ENCODE measurements around the gene EFNA2.

Gene EFNA2

GRCh38 chr19:1272423-1273262 lies 13.0 kb upstream of the EFNA2 start:
- DNase-seq, result no peak

DNA sequence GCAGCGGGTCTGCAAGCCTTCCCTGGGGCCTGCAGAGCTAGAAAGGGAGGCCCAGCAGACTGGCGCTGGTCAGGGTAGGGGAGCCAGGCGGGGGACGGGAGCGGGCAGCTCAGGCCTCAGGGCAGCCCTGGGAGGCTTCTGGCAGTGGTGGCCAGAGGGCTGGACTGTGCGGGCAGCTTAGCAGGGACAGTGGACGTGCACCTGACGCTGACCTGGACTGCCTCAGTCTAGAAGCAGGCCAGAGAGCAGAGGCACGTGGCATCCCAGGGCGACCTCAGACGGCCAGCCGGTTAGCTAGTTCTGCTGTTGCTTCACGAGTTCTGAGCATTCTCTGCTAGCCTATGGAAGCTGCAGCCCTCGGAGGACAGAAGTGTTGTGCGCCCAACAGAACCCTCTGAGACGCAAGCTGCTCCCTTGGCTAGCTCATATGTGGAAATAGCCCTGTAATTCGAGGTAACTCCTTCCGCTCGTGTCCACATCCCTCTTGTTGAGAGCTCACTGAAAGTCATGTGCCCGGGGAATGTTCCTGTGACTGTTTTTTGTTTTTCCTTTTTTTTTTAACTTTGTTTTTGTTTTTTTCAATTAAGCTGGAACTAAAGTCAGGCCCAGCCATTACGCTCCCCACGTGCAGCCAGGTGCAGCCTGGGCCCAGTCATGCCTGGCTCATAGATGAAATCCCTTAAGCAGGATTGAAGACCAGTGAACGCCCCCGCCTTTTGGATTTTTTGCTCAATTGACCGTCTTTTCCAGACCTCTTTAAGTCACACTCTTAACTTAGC lies 12.2 kb upstream of the EFNA2 start:
- DNase-seq, result no peak

- no peak for DNase-seq
Observed at GRCh38 chr19:1274081-1274851, 11.4 kb upstream of the EFNA2 start.

DNA sequence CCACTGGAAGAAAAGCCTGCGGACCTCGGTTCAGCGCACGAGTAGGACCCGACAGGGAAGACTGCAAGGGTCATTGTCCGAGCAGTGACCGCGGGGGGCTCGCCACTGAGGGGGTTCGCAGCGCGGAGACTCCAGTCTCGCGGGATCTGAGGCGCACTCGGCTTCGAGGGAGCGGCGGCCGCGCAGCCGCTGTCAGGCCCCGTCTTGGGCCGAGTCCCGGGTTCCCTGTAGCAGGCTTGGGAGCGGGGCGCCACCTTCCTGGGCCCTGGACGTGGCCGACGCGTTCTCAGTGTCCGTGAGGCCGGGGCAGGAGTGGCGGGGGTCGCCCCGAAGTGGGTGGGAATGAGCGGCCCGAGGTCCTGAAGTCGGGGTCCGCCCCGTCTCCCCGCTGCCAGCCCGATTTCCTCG lies 10.8 kb upstream of the EFNA2 start:
- DNase-seq, result no peak

- DNase-seq, result peak; percentile 94
Observed at GRCh38 chr19:1275260-1275975, 10.3 kb upstream of the EFNA2 start, which contains the start of gene FAM174C. TSS of gene FAM174C (plus strand) at chr19:1275530. CDS start at chr19:1275550, 20 bp downstream.

DNA sequence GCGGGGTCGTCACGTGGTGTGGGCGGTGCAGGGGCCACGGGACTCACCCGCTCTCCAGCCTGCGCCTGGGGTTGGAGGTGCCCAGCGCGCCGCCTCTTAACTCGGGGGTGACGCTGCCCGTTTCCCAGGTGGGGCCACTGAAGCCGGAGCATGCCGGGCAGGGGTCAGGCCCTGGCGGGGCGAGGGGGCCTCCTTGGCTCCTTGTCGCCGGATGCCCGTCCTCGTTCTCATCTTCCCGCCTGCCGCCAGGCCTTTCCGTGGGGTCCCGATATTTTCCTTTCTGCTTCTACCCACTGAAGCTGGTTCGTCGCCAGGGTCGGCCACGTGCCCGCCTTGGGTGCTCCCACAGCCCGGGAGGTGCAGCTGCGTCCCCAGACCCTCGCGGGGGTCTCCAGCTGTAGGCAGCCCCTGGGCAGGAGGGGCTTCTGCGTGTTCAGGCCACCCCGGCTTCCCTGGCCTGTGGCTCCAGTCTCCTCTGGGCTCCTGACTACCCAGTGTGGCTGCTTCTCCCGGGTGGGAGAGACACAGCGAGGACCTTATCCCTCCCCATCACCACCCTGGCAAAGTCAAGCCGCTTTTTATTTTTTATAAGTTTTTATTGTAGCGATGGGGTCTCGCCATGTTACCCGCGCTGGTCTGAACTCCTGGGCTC lies 9.6 kb upstream of the EFNA2 start:
- DNase-seq, result no peak

- no peak for DNase-seq
Observed at GRCh38 chr19:1276628-1277022, 9.0 kb upstream of the EFNA2 start.

- no peak for DNase-seq
Observed at GRCh38 chr19:1277061-1277460, 8.6 kb upstream of the EFNA2 start.

GRCh38 chr19:1278074-1278473 lies 7.6 kb upstream of the EFNA2 start:
- no peak for DNase-seq

DNA sequence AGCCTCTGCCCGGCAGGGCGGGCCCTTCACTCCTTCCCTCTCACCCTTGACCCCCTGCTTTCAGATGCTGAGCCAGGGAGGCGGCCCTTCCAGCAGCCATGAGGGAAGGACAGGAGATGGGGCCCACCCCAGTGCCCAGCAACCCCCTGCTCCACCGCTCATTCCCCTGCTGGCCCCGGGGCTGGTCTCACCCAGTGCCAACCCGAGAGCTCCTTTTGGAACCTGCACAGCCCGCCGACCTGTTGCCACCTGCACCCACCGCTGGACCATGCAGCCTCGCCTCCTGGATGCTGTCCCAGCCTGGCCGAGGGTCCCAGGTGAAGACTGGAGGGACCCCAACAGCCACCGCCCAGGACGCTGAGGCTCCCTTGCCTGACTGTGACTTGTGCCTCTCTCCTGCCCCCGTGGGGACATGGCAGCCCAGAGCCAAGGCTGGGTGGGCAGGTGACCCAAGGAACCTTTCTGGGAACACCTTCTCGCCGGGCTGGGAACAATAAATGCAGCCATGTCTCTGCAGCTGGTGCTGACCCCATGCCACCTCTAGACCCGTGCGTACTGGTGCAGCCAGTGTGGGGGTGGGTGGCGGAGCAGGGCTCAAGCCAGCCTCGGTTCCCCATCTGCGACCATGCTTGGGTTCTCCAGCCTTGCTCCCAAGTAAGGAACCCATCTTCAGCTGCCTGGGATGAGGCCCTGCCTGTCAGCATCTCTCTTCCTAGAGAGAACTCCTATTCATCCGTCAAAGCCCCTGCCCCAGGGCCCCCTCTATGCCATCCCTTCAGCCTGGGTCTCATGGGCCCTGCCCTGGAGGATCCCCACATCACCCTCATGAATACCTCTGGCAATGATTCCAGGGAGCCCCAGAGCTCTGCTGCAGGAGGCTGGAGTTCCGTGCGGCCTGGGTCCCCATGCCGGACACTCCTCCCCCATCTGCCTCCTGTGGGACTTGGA lies 6.7 kb upstream of the EFNA2 start:
- no peak for DNase-seq

DNA sequence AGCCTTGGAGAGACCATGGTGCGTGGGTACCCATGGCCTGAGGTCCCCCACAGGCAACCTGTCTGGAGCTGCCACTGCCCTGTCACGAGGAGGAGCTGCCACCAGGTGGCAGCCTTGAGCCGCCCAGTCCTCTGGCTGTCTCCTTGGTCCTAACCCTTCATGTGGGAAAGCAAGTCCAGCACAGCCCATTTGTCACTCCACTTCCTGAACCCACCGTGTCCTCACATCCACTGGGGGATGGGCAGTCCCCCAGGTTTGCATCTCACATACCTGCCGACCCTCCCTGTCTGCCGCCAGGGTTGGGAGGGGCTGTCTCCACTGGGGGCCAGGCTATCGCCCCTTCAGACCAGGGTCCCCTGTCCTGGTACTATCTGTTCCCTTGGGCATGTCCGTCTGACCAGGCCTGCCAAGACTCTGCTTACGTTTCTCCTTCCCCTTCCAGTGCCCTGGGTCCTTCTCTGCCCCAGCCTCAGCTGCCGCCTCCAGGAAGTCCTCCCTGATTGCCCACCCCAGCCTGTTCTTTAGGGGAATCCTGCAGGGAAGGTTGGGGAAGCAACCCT lies 5.8 kb upstream of the EFNA2 start:
- peak; percentile 24 for DNase-seq

GRCh38 chr19:1280636-1281568 lies 4.8 kb upstream of the EFNA2 start:
- no peak for DNase-seq

- DNase-seq, result no peak
Observed at GRCh38 chr19:1281569-1282287, 3.9 kb upstream of the EFNA2 start.

- DNase-seq, result no peak
Observed at GRCh38 chr19:1282588-1283206, 3.0 kb upstream of the EFNA2 start.

- no peak for DNase-seq
Observed at GRCh38 chr19:1283207-1283916, 2.3 kb upstream of the EFNA2 start.

DNA sequence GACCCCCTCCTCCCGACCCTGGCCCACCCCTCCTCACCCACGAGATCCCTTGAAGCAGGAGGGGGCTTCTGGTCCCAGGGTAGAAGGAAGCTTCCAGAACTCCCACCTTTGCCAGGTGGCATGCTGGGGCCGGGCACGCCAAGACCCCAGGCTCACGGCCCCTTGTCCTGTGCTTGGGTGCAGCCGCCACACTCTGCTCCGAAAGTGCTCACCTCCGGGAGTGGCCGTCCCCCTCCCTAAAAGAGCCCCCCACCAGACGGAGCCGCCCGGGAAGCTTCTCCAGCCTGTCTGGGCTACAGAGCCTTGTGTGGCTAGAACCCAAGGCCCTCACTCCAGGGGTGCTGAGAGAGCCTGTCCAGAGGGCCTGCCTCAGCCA lies 1.8 kb upstream of the EFNA2 start:
- no peak for DNase-seq

- DNase-seq, result no peak
Observed at GRCh38 chr19:1284293-1284978, 1.2 kb upstream of the EFNA2 start.

Measured in NCI-H1048 (cell line).